SK-N-SH treated with all-trans-retinoic acid at 6 μM for 48 hours (cell line): Measurements from ENCODE around the gene SMOC2.

Experiments used
- ATAC-seq: fragments of 200-7000 bp; cut with Tn5 transposase; 3 replicates; pipeline ENCODE4 v1.9.1; 2020; ENCODE audit warnings: mild to moderate bottlenecking, moderate library complexity
- ESRRG ChIP-seq: fragments of 250-450 bp; sonication (Bioruptor Pico); IDR thresholded peaks from 2 replicates; pipeline ENCODE4 v1.6.1; 2021; ENCODE audit warnings: mild to moderate bottlenecking
- GLIS3 ChIP-seq: fragments of 250-450 bp; sonication (Bioruptor Pico); IDR thresholded peaks from 2 replicates; pipeline ENCODE4 v1.5.0; 2020; ENCODE audit warnings: mild to moderate bottlenecking, moderate library complexity
- ISL1 ChIP-seq: fragments of 250-450 bp; sonication (Bioruptor Pico); IDR thresholded peaks from 2 replicates; pipeline ENCODE4 v2.1.2; 2022; ENCODE audit warnings: mild to moderate bottlenecking, moderate library complexity
- OSR1 ChIP-seq: fragments of 250-450 bp; sonication (Bioruptor Pico); IDR thresholded peaks from 2 replicates; pipeline ENCODE4 v1.8.0; 2022; ENCODE audit warnings: moderate library complexity, mild to moderate bottlenecking, inconsistent platforms
- PPARA ChIP-seq: fragments of 250-450 bp; sonication (Bioruptor Pico); IDR thresholded peaks from 2 replicates; pipeline ENCODE4 v1.5.0; 2020; ENCODE audit warnings: mild to moderate bottlenecking, borderline replicate concordance
- RARB ChIP-seq: fragments of 250-450 bp; sonication (Bioruptor Pico); IDR thresholded peaks from 2 replicates; pipeline ENCODE4 v1.8.0; 2021; ENCODE audit warnings: mild to moderate bottlenecking, moderate library complexity
- TCF4 ChIP-seq: fragments of 250-450 bp; sonication (Bioruptor Pico); IDR thresholded peaks from 2 replicates; pipeline ENCODE4 v1.8.0; 2021; ENCODE audit warnings: mild to moderate bottlenecking, moderate library complexity, borderline replicate concordance
- TOX ChIP-seq: fragments of 250-450 bp; sonication (Bioruptor Pico); IDR thresholded peaks from 2 replicates; pipeline ENCODE4 v1.8.0; 2021; ENCODE audit warnings: mild to moderate bottlenecking, moderate library complexity, borderline replicate concordance
- ZFP3 ChIP-seq: fragments of 250-450 bp; sonication (Bioruptor Pico); IDR thresholded peaks from 2 replicates; pipeline ENCODE4 v1.5.0; 2020; ENCODE audit warnings: mild to moderate bottlenecking, moderate library complexity
- ZFP30 ChIP-seq: fragments of 450-650 bp; formaldehyde crosslinking; IDR thresholded peaks from 2 replicates; pipeline ENCODE4 v1.5.0; 2022; ENCODE audit warnings: mild to moderate bottlenecking, moderate library complexity
- ZNF70 ChIP-seq: fragments of 450-650 bp; formaldehyde crosslinking; IDR thresholded peaks from 2 replicates; pipeline ENCODE4 v1.5.0; 2020; ENCODE audit warnings: mild to moderate bottlenecking, moderate library complexity
- ZNF8 ChIP-seq: fragments of 450-650 bp; formaldehyde crosslinking; IDR thresholded peaks from 2 replicates; pipeline ENCODE4 v1.5.0; 2020; ENCODE audit warnings: mild to moderate bottlenecking, moderate library complexity
- TF ChIP-seq, protein P1 (sequence below): fragments of 250-450 bp; sonication (Bioruptor Pico); IDR thresholded peaks from 2 replicates; pipeline ENCODE4 v1.5.0; 2020; ENCODE audit warnings: mild to moderate bottlenecking, moderate library complexity
- TF ChIP-seq, protein P2 (sequence below): fragments of 250-450 bp; sonication (Bioruptor Pico); IDR thresholded peaks from 2 replicates; pipeline ENCODE4 v1.8.0; 2021; ENCODE audit warnings: low read depth, mild to moderate bottlenecking, moderate library complexity, borderline replicate concordance
- TF ChIP-seq, protein P3 (sequence below): fragments of 250-450 bp; sonication (Bioruptor Pico); IDR thresholded peaks from 2 replicates; pipeline ENCODE4 v1.5.1; 2021; ENCODE audit warnings: mild to moderate bottlenecking, moderate library complexity
- TF ChIP-seq, protein P4 (sequence below): fragments of 250-450 bp; sonication (Bioruptor Pico); IDR thresholded peaks from 2 replicates; pipeline ENCODE4 v1.8.0; 2020; ENCODE audit warnings: mild to moderate bottlenecking, moderate library complexity, borderline replicate concordance
- TF ChIP-seq, protein P5 (sequence below): fragments of 250-450 bp; sonication (Bioruptor Pico); IDR thresholded peaks from 2 replicates; pipeline ENCODE4 v1.5.1; 2020; ENCODE audit warnings: low read depth, mild to moderate bottlenecking, moderate library complexity

Gene SMOC2

DNA sequence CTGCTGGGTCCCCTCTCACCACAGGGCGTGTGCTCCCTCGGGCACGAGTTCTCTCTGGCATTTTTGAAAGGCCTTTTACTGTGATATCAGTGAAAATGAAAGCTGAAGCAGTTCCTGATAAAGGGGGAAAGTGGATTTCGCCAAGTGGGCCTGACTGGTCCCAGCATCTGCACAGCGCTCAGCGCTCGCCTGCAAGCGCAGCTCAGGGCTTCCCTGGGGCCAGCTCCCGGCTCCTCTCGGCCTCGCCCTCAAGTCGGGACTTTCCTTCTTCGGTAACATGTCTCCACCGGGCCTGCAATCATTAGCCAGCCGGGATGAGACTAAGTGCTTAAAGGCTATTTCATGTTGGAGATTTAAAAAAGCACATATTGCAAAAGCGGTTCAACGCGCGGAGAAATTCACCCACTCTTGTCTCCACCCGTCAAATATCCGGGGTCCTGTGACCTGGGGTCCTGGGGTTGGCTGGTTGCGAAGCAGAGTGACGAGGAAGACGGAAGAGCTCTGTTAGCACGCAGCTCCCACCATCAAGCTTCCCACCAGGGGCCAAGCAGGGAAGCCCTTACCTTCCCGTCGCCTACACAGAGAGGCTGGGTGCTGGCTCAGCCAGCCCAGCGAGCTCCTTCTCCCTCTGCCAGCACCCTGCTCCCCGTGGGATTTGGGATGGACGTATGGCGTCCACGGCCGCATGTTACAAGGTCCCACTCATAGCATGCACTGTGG, 114.1 kb downstream of the SMOC2 start:
- TF ChIP-seq ESRRG (CRISPR knock-in tag) (no peak), ZNF8 (no peak), ZFP3 (CRISPR knock-in tag) (no peak), OSR1 (CRISPR knock-in tag) (no peak), ZNF70 (CRISPR knock-in tag) (no peak)
- TF ChIP-seq, protein P1, sequence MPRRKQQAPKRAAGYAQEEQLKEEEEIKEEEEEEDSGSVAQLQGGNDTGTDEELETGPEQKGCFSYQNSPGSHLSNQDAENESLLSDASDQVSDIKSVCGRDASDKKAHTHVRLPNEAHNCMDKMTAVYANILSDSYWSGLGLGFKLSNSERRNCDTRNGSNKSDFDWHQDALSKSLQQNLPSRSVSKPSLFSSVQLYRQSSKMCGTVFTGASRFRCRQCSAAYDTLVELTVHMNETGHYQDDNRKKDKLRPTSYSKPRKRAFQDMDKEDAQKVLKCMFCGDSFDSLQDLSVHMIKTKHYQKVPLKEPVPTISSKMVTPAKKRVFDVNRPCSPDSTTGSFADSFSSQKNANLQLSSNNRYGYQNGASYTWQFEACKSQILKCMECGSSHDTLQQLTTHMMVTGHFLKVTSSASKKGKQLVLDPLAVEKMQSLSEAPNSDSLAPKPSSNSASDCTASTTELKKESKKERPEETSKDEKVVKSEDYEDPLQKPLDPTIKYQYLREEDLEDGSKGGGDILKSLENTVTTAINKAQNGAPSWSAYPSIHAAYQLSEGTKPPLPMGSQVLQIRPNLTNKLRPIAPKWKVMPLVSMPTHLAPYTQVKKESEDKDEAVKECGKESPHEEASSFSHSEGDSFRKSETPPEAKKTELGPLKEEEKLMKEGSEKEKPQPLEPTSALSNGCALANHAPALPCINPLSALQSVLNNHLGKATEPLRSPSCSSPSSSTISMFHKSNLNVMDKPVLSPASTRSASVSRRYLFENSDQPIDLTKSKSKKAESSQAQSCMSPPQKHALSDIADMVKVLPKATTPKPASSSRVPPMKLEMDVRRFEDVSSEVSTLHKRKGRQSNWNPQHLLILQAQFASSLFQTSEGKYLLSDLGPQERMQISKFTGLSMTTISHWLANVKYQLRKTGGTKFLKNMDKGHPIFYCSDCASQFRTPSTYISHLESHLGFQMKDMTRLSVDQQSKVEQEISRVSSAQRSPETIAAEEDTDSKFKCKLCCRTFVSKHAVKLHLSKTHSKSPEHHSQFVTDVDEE, result no peak
- TF ChIP-seq, protein P2, sequence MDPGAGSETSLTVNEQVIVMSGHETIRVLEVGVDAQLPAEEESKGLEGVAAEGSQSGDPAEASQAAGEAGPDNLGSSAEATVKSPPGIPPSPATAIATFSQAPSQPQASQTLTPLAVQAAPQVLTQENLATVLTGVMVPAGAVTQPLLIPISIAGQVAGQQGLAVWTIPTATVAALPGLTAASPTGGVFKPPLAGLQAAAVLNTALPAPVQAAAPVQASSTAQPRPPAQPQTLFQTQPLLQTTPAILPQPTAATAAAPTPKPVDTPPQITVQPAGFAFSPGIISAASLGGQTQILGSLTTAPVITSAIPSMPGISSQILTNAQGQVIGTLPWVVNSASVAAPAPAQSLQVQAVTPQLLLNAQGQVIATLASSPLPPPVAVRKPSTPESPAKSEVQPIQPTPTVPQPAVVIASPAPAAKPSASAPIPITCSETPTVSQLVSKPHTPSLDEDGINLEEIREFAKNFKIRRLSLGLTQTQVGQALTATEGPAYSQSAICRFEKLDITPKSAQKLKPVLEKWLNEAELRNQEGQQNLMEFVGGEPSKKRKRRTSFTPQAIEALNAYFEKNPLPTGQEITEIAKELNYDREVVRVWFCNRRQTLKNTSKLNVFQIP, result no peak
- no peak for ATAC-seq

DNA sequence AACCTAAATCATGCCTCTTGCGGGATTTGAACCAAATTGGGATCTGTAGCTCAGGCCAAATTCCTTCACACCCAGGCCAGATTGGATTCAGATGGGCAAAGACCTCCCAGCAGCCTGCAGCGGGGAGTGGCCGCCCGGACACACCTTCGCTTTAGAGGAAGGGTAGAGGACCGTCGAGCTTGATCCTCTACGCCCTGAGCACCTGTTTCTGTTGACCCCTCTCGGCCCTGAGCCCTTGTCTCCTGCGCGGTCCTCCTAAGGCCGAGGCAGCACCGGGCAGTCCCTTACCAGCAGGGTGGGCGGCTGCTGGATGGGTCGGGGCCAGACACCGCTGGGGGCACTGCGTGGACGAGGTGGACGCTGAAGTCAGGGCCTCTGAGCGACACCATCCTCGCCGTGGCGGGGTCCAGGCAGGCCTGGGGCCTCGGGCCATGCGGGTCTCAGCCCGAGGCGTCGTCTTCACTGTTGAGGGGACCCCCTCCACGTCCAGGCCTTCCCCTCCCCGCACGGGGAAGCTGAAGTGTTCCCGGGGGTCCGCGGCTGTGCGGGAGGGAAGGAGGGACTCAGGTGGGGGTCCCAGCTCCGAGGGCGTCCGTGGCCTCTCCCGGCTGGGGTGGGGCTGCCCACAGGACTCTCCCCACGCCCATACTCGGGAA, 114.8 kb downstream of the SMOC2 start:
- TF ChIP-seq ISL1 (CRISPR knock-in tag) (no peak), ZFP30 (CRISPR knock-in tag) (no peak), ZNF8 (no peak), GLIS3 (CRISPR knock-in tag) (no peak), ZNF70 (CRISPR knock-in tag) (no peak), OSR1 (CRISPR knock-in tag) (no peak), PPARA (CRISPR knock-in tag) (no peak), TOX (CRISPR knock-in tag) (no peak)
- TF ChIP-seq, protein P3, sequence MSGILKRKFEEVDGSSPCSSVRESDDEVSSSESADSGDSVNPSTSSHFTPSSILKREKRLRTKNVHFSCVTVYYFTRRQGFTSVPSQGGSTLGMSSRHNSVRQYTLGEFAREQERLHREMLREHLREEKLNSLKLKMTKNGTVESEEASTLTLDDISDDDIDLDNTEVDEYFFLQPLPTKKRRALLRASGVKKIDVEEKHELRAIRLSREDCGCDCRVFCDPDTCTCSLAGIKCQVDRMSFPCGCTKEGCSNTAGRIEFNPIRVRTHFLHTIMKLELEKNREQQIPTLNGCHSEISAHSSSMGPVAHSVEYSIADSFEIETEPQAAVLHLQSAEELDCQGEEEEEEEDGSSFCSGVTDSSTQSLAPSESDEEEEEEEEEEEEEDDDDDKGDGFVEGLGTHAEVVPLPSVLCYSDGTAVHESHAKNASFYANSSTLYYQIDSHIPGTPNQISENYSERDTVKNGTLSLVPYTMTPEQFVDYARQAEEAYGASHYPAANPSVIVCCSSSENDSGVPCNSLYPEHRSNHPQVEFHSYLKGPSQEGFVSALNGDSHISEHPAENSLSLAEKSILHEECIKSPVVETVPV, result no peak
- TF ChIP-seq, protein P2, result no peak
- TF ChIP-seq, all 23 proteins: peak for 0
- ATAC-seq, result no peak

DNA sequence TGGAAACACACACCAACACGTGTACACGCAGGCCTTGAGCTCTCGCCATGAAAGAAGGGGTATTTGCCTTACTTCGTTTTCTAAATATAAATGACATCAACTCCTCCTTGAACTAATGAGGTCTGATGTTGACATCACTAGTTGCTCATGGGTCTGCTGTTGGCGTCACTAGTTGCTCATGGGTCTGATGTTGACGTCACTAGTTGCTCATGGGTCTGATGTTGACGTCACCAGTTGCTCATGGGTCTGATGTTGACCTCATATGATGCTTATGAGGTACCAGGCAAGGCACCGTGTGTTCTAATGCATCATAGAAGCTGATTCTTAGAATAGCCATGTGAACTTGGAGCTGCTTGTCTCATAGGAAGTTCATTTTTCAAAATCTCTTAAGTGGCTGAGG, 116.5 kb downstream of the SMOC2 start:
- no peak for TF ChIP-seq RARB (CRISPR knock-in tag)
- no peak for ATAC-seq

DNA sequence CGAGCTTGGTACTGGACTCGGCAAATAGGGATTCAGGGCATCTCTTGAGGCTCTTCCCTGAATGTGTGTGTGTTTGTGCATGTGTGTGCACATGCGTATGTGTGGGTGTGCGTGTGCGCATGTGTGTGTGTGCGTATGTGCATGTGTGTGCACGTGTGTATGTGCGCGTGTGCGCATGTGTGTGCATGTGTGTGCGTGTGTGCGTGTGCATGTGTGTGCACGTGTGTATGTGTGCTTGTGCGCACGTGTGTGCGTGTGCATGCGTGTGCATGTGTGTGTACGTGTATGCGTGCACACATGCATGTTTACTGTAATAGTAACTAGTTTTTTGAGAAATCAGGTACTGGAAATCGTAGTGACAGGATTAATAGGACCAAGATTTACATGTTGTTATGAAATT, 117.7 kb downstream of the SMOC2 start:
- ATAC-seq, result no peak
- TF ChIP-seq, protein P1, result no peak
- TF ChIP-seq, protein P4, sequence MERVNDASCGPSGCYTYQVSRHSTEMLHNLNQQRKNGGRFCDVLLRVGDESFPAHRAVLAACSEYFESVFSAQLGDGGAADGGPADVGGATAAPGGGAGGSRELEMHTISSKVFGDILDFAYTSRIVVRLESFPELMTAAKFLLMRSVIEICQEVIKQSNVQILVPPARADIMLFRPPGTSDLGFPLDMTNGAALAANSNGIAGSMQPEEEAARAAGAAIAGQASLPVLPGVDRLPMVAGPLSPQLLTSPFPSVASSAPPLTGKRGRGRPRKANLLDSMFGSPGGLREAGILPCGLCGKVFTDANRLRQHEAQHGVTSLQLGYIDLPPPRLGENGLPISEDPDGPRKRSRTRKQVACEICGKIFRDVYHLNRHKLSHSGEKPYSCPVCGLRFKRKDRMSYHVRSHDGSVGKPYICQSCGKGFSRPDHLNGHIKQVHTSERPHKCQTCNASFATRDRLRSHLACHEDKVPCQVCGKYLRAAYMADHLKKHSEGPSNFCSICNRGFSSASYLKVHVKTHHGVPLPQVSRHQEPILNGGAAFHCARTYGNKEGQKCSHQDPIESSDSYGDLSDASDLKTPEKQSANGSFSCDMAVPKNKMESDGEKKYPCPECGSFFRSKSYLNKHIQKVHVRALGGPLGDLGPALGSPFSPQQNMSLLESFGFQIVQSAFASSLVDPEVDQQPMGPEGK (CRISPR knock-in tag), result no peak
- TF ChIP-seq OSR1 (CRISPR knock-in tag), result no peak
- no peak for TF ChIP-seq TCF4
- TF ChIP-seq, protein P5, sequence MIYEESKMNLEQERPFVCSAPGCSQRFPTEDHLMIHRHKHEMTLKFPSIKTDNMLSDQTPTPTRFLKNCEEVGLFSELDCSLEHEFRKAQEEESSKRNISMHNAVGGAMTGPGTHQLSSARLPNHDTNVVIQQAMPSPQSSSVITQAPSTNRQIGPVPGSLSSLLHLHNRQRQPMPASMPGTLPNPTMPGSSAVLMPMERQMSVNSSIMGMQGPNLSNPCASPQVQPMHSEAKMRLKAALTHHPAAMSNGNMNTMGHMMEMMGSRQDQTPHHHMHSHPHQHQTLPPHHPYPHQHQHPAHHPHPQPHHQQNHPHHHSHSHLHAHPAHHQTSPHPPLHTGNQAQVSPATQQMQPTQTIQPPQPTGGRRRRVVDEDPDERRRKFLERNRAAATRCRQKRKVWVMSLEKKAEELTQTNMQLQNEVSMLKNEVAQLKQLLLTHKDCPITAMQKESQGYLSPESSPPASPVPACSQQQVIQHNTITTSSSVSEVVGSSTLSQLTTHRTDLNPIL (CRISPR knock-in tag), result no peak
- TF ChIP-seq, protein P2, result no peak
